RWPE2 (cell line): Measurements from ENCODE around the gene GLE1.
A peak's percentile ranks its signal among the peaks of the same experiment; 100 is the strongest.
"Not testable (repeated sequence)": the region's sequence is repeated elsewhere in the genome, so short reads cannot be mapped to it uniquely, and the experiment has no call there.

Experiments used
- ATAC-seq: fragments of 200-7000 bp; cut with Tn5 transposase; 3 replicates; pipeline ENCODE4 v1.9.1; 2021; ENCODE audit warnings: low read depth
- DNase-seq: peaks from one replicate; pipeline ENCODE4 v3.0.0-alpha.2; 2020; ENCODE audit warnings: low spot score
- H3K27ac ChIP-seq: fragments of 450-650 bp; 2 replicates; pipeline ENCODE4 v1.5.1; 2017; ENCODE audit warnings: mild to moderate bottlenecking; ENCODE audit not compliant: poor library complexity, severe bottlenecking
- H3K27me3 ChIP-seq: fragments of 250-450 bp; sonication (Bioruptor Pico); 2 replicates; pipeline ENCODE4 v1.5.1; 2021; ENCODE audit warnings: mild to moderate bottlenecking, moderate library complexity; ENCODE audit not compliant: insufficient read depth, poor library complexity, severe bottlenecking
- H3K36me3 ChIP-seq: fragments of 250-450 bp; sonication (Bioruptor Pico); 2 replicates; pipeline ENCODE4 v1.5.1; 2020; ENCODE audit warnings: low read depth, mild to moderate bottlenecking, moderate library complexity
- H3K4me1 ChIP-seq: fragments of 250-450 bp; sonication (Bioruptor Pico); 2 replicates; pipeline ENCODE4 v1.5.1; 2021; ENCODE audit warnings: mild to moderate bottlenecking, moderate library complexity; ENCODE audit not compliant: insufficient read depth, poor library complexity, severe bottlenecking
- H3K4me3 ChIP-seq: fragments of 250-450 bp; sonication (Bioruptor Pico); 2 replicates; pipeline ENCODE4 v1.5.1; 2021; ENCODE audit warnings: mild to moderate bottlenecking, moderate library complexity; ENCODE audit not compliant: severe bottlenecking
- H3K9me3 ChIP-seq: fragments of 250-450 bp; sonication (Bioruptor Pico); 2 replicates; pipeline ENCODE4 v1.5.1; 2021; ENCODE audit warnings: mild to moderate bottlenecking, moderate library complexity; ENCODE audit not compliant: severe bottlenecking
- TF ChIP-seq, protein P1 (sequence below): fragments of 450-650 bp; IDR thresholded peaks from one replicate; pipeline ENCODE4 v1.5.1; 2017; ENCODE audit warnings: mild to moderate bottlenecking, moderate library complexity; ENCODE audit not compliant: poor library complexity, severe bottlenecking

The GLE1 gene

GRCh38 chr9:128495296-128495695, 9.2 kb upstream of the GLE1 start:
- Histone ChIP-seq H3K27ac (no peak overlapping the region), H3K9me3 (no peaks in the 10 kb centered on the region), H3K36me3 (peaks cover 63% of the 10 kb centered on the region), H3K4me1 (no peaks in the 10 kb centered on the region), H3K27me3 (no peaks in the 10 kb centered on the region), H3K4me3 (no peak overlapping the region)
- no peak for DNase-seq
- TF ChIP-seq, protein P1, sequence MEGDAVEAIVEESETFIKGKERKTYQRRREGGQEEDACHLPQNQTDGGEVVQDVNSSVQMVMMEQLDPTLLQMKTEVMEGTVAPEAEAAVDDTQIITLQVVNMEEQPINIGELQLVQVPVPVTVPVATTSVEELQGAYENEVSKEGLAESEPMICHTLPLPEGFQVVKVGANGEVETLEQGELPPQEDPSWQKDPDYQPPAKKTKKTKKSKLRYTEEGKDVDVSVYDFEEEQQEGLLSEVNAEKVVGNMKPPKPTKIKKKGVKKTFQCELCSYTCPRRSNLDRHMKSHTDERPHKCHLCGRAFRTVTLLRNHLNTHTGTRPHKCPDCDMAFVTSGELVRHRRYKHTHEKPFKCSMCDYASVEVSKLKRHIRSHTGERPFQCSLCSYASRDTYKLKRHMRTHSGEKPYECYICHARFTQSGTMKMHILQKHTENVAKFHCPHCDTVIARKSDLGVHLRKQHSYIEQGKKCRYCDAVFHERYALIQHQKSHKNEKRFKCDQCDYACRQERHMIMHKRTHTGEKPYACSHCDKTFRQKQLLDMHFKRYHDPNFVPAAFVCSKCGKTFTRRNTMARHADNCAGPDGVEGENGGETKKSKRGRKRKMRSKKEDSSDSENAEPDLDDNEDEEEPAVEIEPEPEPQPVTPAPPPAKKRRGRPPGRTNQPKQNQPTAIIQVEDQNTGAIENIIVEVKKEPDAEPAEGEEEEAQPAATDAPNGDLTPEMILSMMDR, result no peak
- ATAC-seq, result no peak

DNA sequence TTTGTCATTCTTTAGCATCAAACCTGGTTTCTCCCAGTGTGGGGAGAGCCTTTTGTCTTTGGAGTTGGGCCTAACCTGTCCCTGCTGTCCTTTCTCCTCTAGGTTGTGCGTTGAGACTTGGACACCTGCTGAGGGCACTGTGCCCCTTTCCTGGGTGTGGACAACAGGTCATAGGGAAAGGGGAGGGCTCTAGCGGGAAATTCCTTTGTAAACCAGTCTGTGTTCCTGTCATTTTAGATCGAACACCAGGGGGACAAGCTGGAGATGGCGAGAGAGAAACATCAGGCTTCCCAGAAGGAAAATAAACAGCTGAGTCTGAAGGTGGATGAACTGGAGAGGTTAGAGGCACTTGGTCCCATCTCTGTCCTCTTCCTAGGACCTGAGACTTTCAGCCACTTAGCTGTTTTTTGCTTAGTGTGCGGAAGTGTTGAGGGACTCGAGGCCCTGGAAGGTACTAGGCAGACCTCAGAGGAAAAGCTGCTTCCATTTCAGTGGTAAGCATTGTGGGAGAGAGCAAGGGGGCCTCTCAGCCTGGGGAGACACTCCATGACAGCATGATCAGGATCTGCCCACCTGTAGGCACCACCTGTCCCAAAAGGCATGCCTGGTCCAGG, 8.6 kb upstream of the GLE1 start:
- Histone ChIP-seq H3K9me3 (no peaks in the 10 kb centered on the region), H3K27me3 (no peaks in the 10 kb centered on the region), H3K4me3 (no peak overlapping the region), H3K4me1 (no peaks in the 10 kb centered on the region), H3K27ac (no peak overlapping the region), H3K36me3 (peaks cover 57% of the 10 kb centered on the region)
- TF ChIP-seq, protein P1, result no peak
- ATAC-seq (0 out of 3 replicates have a peak, but pooled peaks have one; percentile 29), DNase-seq (no peak)

DNA sequence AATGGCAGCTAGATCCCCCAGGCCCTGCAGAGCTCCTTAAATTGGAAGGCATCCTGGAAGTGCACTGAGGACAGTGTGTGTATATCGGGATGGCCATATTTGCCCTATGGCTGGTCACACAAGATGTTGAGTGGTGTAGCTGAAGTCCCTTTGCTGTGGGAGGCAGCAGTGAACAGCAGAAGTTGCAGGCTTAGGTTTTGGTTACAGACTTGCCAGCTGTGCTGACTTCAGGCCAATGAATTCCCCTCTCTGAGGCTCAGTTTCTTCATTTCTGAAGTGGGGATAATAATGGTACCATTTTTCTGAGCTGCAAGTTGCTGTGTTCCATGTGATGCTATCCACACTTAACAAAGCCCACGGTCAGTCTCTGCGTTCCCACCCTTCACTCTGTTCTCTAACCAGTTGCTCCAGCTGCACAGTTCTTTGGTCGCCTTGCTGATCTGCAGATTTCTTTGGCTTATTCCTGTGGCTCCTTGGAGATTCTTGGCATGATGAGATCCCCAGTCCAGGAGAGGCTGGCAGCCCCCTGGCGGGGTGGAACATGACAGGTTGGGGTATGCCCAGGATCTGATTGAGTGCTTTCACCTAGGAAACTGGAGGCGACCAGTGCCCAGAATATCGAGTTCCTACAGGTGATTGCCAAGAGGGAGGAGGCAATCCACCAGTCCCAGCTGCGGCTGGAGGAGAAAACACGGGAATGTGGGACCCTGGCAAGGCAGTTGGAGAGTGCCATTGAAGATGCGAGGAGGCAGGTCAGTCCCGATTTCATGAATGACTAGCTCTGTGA, 6.5 kb upstream of the GLE1 start:
- Histone ChIP-seq H3K4me1 (no peaks in the 10 kb centered on the region), H3K27me3 (no peaks in the 10 kb centered on the region), H3K27ac (no peak overlapping the region), H3K9me3 (no peaks in the 10 kb centered on the region), H3K36me3 (peaks cover 47% of the 10 kb centered on the region), H3K4me3 (no peak overlapping the region)
- DNase-seq, result no peak
- no peak for ATAC-seq
- TF ChIP-seq, protein P1, result no peak

GRCh38 chr9:128498911-128499310, 5.6 kb upstream of the GLE1 start:
- Histone ChIP-seq H3K9me3 (no peaks in the 10 kb centered on the region), H3K36me3 (peaks cover 43% of the 10 kb centered on the region), H3K4me3 (no peak overlapping the region), H3K4me1 (peaks cover 7% of the 10 kb centered on the region), H3K27me3 (no peaks in the 10 kb centered on the region), H3K27ac (no peak overlapping the region)
- DNase-seq (no peak), ATAC-seq (no peak)
- TF ChIP-seq, protein P1, result no peak

DNA sequence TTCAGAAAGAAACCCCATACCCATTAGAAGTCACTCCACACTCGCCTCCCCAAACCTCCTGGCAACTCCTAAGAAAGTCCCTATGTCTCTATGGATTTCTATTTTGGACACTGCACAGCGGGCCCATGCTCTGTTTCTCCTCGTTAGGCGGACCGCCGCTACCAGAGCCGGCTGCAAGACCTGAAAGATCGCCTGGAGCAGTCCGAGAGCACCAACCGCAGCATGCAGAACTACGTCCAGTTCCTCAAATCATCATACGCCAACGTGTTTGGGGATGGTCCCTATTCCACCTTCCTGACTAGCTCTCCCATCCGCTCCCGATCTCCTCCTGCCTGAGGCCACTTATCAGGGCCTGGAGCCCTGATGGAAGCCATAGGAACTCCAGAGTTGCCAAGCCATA, 4.6 kb upstream of the GLE1 start:
- H3K27me3 ChIP-seq, result no peaks in the 10 kb centered on the region
- DNase-seq (no peak), ATAC-seq (no peak)
- H3K4me1 ChIP-seq, result peaks cover 8% of the 10 kb centered on the region
- no peak overlapping the region for H3K4me3 ChIP-seq
- H3K36me3 ChIP-seq, result peaks cover 33% of the 10 kb centered on the region
- H3K9me3 ChIP-seq, result no peaks in the 10 kb centered on the region
- TF ChIP-seq, protein P1, result no peak
- no peak overlapping the region for H3K27ac ChIP-seq

GRCh38 chr9:128503415-128503825, 1.1 kb upstream of the GLE1 start:
- Histone ChIP-seq H3K27ac (peak overlapping the region; percentile 47), H3K36me3 (peaks cover 24% of the 10 kb centered on the region), H3K4me3 (peak overlapping the region; percentile 53)
- H3K27me3 ChIP-seq, ATAC-seq, H3K9me3 ChIP-seq, H3K4me1 ChIP-seq, DNase-seq: not testable (repeated sequence)
